ENCODE measurements around the gene FBN1.

DNA sequence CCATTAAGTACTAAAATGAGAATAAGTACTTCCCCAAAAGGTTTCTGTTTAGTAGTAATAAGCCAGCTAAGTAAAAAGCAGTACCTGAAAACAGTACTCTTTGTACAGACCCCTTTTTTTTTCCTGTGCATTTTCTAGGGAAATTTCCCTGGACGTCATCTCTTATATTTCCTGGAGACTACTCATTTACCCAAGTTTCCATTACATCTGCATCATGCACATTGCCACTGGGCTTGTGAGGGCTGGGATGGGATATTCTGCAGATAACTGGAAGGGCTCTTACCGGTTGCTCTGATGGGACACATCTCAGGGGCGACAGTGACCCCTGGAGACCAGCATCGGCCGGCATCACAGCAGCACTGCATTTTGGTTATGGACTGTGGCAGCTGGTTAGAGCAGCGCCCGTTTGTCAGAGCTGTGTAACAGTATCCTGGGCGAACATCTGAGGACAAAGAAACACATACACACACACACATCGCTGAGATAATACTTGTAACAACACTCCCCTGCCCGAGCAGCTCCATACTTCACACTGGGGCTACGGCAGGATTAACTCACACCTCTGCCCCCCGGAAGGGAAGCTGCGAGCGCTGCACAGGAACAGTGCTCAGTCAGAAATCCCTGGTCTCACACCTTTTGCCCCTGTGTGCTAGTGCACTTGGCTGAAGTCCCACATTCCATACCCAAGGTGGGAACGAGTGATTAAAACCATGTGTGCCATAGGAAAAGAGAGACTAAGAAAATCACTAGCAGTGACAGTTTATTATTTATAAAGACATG, 124.9 kb downstream of the FBN1 start:
- TF ChIP-seq ZFP30 (CRISPR knock-in tag; IDR thresholded peaks at IDR 0.05) (no peak), ISL1 (CRISPR knock-in tag; IDR thresholded peaks at IDR 0.05) (no peak), TCF4 (CRISPR knock-in tag; IDR thresholded peaks at IDR 0.05; ENCODE audit: borderline replicate concordance) (no peak), RARB (CRISPR knock-in tag; IDR thresholded peaks at IDR 0.05) (no peak), ZFP3 (CRISPR knock-in tag; IDR thresholded peaks at IDR 0.05) (no peak), ARNTL (CRISPR knock-in tag; IDR thresholded peaks at IDR 0.05; ENCODE audit: borderline replicate concordance, low read depth) (no peak)
- TF ChIP-seq, protein P1, sequence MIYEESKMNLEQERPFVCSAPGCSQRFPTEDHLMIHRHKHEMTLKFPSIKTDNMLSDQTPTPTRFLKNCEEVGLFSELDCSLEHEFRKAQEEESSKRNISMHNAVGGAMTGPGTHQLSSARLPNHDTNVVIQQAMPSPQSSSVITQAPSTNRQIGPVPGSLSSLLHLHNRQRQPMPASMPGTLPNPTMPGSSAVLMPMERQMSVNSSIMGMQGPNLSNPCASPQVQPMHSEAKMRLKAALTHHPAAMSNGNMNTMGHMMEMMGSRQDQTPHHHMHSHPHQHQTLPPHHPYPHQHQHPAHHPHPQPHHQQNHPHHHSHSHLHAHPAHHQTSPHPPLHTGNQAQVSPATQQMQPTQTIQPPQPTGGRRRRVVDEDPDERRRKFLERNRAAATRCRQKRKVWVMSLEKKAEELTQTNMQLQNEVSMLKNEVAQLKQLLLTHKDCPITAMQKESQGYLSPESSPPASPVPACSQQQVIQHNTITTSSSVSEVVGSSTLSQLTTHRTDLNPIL (CRISPR knock-in tag; IDR thresholded peaks at IDR 0.05; ENCODE audit: low read depth) = no peak
- TF ChIP-seq, protein P2, sequence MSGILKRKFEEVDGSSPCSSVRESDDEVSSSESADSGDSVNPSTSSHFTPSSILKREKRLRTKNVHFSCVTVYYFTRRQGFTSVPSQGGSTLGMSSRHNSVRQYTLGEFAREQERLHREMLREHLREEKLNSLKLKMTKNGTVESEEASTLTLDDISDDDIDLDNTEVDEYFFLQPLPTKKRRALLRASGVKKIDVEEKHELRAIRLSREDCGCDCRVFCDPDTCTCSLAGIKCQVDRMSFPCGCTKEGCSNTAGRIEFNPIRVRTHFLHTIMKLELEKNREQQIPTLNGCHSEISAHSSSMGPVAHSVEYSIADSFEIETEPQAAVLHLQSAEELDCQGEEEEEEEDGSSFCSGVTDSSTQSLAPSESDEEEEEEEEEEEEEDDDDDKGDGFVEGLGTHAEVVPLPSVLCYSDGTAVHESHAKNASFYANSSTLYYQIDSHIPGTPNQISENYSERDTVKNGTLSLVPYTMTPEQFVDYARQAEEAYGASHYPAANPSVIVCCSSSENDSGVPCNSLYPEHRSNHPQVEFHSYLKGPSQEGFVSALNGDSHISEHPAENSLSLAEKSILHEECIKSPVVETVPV (CRISPR knock-in tag; IDR thresholded peaks at IDR 0.05) = no peak
